Ovary (tissue), 3 donors: ENCODE data around the gene COL18A1.

ENCODE experiments used
- EP300 ChIP-seq: sonication (generic); formaldehyde crosslinking; IDR thresholded peaks from one replicate; pipeline ENCODE4 v1.6.1; 2017; ENCODE audit warnings: antibody characterized with exemption
- POLR2A ChIP-seq: fragments of 450-650 bp; IDR thresholded peaks from one replicate; pipeline ENCODE4 v1.6.1; 2017; ENCODE audit warnings: antibody characterized with exemption, mild to moderate bottlenecking, moderate library complexity
- TF ChIP-seq, protein P1 (sequence below), 3 donors: fragments of 450-650 bp in 2 of 3; fragments of 200-600 bp in 1 of 3; IDR thresholded peaks; one replicate each; pipeline versions ENCODE4 v1.5.1 to v1.8.0; 2016 to 2022; ENCODE audit warnings: antibody characterized with exemption in 3 of 3, mild to moderate bottlenecking in 1 of 3
- donor health status: DM: no; HTN: no; CAD: no.

DNA sequence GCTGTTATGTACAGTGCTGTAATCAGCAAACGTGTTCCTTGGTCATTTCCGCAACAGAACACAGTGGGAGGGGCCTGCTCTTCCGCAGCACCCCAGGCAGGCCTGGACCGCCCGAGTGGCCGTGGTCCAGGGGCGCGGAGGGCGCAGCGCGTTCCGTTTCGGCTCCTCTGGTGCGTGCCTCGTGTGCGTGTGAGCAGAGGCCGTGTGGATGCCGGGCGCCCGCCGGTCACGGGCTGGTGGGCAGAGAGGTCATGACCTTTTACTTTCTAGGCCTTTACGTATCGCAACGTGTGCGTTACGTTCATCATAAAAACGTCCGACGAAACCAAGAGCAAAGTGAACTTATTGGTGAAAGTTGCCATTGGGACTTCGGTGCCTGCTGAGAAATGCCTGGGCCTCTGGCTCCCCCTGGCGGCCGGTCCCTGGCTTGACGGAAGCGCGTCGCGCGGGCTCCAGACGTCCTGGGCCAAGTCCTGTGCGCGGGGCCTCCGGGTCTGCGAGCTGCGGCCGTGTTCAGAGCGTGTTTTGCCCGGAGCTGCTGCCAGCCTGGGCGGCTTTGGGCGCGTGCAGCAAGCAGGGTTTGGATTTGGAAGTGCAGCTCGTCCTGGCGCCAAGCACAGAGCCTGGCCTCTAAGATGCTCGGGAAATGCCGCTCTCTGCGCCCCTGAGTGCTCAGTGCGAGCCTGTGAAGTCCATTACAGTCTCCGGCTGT is 34.4 kb downstream of the COL18A1 start:
- TF ChIP-seq, protein P1, sequence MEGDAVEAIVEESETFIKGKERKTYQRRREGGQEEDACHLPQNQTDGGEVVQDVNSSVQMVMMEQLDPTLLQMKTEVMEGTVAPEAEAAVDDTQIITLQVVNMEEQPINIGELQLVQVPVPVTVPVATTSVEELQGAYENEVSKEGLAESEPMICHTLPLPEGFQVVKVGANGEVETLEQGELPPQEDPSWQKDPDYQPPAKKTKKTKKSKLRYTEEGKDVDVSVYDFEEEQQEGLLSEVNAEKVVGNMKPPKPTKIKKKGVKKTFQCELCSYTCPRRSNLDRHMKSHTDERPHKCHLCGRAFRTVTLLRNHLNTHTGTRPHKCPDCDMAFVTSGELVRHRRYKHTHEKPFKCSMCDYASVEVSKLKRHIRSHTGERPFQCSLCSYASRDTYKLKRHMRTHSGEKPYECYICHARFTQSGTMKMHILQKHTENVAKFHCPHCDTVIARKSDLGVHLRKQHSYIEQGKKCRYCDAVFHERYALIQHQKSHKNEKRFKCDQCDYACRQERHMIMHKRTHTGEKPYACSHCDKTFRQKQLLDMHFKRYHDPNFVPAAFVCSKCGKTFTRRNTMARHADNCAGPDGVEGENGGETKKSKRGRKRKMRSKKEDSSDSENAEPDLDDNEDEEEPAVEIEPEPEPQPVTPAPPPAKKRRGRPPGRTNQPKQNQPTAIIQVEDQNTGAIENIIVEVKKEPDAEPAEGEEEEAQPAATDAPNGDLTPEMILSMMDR (IDR thresholded peaks at IDR 0.05), result peak; percentile 94 to 100 (median 100)
- TF ChIP-seq EP300, result peak; percentile 61
- peak; percentile 68 for TF ChIP-seq POLR2A
